Fibroblast of mammary gland (primary cell): ENCODE results near the gene GGA2.

ENCODE experiments used
- DNase-seq: peaks from one replicate; pipeline ENCODE4 v3.0.0-alpha.2; 2010; ENCODE audit warnings: low read depth
- H3K4me3 ChIP-seq: 2 replicates; pipeline ENCODE4 v1.5.1; 2011; ENCODE audit warnings: low read depth, mild to moderate bottlenecking, low read length, moderate library complexity; ENCODE audit not compliant: control insufficient read depth
- CTCF ChIP-seq: conservative IDR thresholded peaks from 2 replicates; pipeline ENCODE4 v1.5.1; 2011; ENCODE audit warnings: low read depth, low read length, inconsistent platforms; ENCODE audit not compliant: control insufficient read depth, insufficient read depth

The GGA2 gene

GRCh38 chr16:23534868-23535860 is 24.9 kb upstream of the GGA2 start:
- TF ChIP-seq CTCF = no peak
- no peak overlapping the region for H3K4me3 ChIP-seq
- no peak for DNase-seq

- no peak for DNase-seq
- no peak for TF ChIP-seq CTCF
- no peak overlapping the region for H3K4me3 ChIP-seq
These were observed 22.2 kb upstream of the GGA2 start for GRCh38 chr16:23532448-23532847.

- no peak for TF ChIP-seq CTCF
- no peak for DNase-seq
- no peak overlapping the region for H3K4me3 ChIP-seq
These were observed 19.8 kb upstream of the GGA2 start for GRCh38 chr16:23530062-23530461.

GRCh38 chr16:23528644-23529310 is 18.5 kb upstream of the GGA2 start:
- TF ChIP-seq CTCF = no peak
- H3K4me3 ChIP-seq = no peak overlapping the region
- DNase-seq = no peak

GRCh38 chr16:23527961-23528643 is 17.8 kb upstream of the GGA2 start:
- no peak for DNase-seq
- TF ChIP-seq CTCF = no peak
- no peak overlapping the region for H3K4me3 ChIP-seq

GRCh38 chr16:23524886-23525285 is 14.6 kb upstream of the GGA2 start:
- DNase-seq = no peak

More at GRCh38 chr16:23524886-23525285, 14.6 kb upstream of the GGA2 start:
- no peak overlapping the region for H3K4me3 ChIP-seq
- no peak for TF ChIP-seq CTCF
